HG03378 (cell line): ENCODE results near the gene FECH.

Experiments used
- ATAC-seq: cut with Tn5 transposase; IDR thresholded peaks from one replicate; pipeline ENCODE4 v1.9.1; 2021; ENCODE audit warnings: mild to moderate bottlenecking, moderate library complexity; ENCODE audit not compliant: unreplicated experiment

FECH gene

GRCh38 chr18:57583297-57583835 is 3.1 kb downstream of the FECH start:
- ATAC-seq: no peak

- ATAC-seq: peak; percentile 96
Measured at GRCh38 chr18:57581301-57581934, 5.1 kb downstream of the FECH start.

DNA sequence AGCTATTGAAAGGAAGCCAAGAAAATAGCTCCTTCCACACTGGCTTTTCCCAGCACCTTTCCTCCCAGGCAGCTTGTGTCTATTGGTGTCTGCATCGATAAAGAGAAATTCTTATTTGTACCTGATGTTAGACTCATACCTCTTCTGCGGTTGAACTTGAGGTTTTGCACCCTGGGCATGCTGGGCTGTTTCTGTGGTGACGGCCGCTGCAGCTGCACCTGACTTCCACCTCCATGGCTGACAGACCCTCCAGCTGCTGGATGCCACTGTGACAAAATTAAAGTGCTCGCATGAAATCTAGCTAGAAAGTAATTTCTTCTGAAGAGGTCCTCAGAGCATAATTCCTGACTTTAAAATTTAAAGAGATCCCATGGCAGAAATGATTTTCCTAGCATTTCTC is 6.6 kb downstream of the FECH start:
- no peak for ATAC-seq

GRCh38 chr18:57576316-57576715 is 10.2 kb downstream of the FECH start:
- ATAC-seq: no peak

GRCh38 chr18:57575542-57575941 is 11.0 kb downstream of the FECH start:
- no peak for ATAC-seq

DNA sequence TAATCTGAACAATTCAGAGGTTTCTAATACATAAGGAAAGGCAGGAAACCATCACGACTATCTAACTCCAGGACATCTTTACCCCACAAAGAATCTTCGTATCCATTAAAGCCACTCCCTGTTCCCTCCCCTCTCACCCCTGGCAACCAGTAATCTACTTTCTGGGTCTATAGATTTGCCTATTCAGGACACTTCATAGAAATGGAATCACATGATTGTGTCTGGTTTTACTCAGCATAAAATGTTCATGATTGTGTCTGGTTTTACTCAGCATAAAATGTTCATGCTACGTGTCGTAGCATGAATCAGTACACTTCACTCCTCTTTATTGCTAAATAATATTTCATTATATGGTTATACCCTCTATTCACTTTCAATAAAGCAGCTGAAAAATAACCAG is 11.6 kb downstream of the FECH start:
- ATAC-seq: no peak

- no peak for ATAC-seq
Measured at GRCh38 chr18:57570162-57570561, 16.3 kb downstream of the FECH start.

DNA sequence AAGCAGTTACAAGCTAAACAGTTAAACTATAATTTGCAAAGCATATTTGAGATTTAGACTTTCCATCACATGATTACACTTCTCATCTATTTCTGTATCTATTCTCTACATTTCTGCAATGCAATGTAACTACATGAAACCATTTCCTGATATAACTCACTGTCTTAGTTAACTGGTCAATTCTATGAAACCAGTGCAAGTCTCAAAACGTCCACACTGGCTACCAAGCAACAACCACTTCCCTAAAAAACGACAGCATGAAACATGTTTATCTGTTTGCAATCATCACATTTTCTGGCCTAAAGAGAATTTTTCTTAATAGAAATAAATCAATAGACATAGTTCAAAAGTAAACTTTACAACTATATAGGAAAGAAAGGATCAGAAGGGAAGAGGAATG is 17.4 kb downstream of the FECH start:
- no peak for ATAC-seq

DNA sequence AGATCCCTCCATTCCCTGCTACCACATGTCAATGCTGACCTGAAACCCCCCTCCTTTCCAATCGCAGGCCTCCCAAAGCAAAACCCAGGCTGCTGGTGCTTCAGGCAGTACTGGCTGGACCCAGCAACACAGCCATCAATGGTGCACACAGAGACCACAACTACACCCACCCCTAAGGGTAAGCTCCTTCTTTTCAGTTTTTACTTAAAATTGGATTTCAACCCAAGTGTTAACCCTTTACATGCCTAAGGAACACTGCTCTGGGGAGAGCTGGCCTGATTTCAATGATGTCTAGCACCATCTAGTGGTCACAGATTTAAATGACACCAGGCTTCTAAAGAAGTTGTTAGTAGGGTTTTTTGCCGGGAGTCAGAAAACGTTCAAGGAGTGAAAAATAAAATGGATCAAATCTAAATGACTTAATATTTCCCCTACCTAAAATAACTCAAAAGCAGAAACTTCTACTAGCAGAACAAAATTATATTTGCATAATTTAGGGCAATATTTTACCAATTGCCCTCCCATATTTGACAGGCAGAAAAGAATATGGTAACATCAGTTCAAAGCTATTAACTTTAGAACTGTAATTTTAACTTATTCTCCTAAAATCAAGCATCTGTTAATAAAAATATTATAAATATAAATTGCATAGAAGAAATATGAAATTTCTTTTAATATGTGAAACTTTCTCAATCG is 24.6 kb downstream of the FECH start:
- ATAC-seq: peak; percentile 56

GRCh38 chr18:57561261-57561660 is 25.2 kb downstream of the FECH start:
- no peak for ATAC-seq

GRCh38 chr18:57559314-57559713 is 27.2 kb downstream of the FECH start:
- ATAC-seq: no peak

DNA sequence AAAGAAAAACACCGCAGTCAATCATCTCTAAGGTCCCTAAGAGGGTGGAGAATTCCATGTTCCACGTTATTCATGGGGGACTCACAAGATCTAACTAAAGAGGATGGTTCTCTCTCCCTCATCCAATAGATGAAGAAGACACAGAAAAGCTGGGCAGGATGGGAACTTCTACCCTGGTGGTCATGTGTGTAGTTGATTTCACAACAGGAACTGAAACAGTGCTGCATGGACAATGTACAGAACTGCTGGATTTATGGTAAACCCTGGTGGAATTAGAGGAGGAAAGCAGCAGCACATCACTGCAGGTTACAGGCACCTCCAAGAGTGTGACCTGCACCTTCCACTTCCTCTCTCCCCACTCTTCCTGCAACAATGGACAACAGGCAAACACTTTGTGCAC is 31.4 kb downstream of the FECH start:
- ATAC-seq: no peak

GRCh38 chr18:57550510-57550909 is 36.0 kb downstream of the FECH start:
- no peak for ATAC-seq

DNA sequence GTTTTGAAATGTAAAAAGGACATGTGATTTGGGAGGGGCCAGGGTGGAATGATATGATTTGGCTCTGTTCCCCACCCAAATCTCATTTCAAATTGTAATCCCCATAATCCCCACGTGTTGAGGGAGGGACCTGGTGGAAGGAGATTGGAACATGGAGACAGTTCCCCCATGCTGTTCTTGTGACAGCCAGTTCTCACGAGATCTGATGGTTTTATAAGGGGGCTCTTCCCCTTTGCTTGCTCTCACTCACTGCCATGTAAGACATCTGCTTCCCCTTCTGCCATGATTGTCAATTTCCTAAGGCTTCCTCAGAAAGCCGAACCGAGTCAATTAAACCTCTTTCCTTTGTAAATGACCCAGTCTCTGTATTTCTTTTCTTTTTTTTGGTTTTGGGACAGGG is 39.2 kb downstream of the FECH start:
- ATAC-seq: no peak

DNA sequence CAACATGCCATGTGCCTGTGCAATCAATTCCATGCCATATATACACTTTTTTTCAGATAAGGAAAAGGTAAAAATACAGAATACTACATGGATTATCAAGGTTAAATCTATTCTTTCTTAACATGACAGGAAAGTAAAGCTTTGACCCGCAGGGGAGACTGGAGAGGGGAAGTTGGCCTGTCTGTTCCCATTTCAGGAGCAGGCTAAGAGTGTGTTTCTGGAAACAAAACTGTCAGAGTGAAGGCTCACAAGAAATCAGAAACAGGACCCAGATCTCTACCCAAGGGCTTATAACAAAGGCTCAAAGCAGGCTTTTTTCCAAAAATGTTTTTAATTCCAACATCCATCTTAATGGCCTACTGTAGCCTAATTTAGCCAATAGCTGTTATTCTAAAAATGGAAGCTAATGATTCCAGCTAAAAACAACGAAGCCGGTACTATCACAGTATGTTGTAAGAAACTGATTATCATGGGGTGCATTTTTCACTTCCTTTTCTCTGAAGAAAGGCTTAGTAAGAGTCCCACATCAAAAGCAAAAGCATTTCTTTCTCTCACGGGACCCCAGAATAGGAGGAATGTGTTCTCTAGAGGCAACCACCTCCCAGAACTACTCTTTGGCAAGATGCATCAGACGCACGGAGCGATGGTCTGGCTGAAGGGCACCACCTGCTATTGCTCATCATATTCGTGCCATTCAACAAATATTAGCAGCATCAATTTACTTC is 41.4 kb downstream of the FECH start:
- ATAC-seq: peak; percentile 81

DNA sequence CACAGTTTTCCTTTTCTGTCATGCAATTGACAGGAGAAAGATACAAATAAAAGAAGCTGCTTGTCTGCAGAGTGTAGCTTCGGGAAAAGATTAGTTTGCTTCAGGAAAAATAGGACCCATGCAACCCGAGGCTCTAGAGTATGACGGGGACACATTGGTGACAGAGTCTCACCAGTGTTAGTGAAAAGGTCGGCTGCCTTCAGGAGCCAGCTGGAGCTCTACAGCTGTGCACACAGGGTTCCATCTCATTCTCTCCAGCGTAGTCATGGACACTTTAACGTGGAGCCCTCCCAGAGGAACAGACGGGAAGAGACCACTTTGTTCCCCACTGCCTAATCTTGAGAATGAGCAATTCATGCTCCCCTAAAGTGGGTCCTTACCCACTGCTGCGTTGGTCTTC is 42.9 kb downstream of the FECH start:
- ATAC-seq: no peak

DNA sequence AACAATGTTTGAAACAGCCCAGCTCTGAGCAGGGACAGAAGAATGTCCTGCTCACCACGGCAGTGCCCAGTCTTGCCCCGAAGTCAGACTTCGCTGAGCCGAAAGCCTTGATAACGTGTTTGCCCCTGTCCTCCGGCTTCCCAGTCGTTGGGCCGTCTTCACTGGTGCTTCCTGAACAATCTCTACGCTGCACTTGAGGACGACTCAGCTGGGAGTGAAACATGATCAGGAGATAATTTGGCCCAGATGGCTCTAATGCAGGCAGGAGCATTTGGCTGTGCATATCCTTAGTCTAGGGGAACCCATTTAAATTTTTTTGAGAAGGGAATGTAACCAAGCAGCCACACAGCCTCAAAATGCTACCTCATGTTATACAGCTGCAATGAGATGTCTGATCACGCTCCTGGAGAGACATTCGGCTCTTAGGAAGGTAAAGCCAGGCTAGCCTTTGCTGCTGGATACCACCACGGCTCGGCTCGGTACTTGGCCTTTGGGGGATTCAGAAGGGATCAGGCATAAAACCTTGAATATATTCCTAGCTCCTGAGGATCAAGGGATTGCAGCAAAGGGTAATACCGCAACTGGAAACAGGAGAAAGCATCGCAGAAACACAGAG is 43.6 kb downstream of the FECH start:
- ATAC-seq: no peak

DNA sequence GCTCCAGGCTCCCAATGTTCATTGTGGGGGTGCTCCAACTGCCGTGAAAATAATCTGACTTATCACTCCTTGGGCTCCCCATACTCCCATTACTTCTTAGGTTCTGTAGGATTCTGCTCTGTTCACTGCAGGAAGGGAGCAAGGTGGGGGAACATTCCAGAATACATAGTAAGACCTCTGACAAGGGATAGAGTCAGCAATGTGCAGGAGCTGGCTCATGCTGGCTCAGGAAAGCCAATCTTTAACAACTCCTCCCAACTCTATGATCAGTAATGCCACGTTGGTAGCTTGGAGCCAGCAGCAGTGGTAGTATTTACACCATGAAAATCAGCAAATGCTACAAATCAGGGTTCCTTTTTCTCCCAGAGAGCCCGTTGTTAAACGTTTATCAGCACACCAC is 44.4 kb downstream of the FECH start:
- ATAC-seq: no peak

DNA sequence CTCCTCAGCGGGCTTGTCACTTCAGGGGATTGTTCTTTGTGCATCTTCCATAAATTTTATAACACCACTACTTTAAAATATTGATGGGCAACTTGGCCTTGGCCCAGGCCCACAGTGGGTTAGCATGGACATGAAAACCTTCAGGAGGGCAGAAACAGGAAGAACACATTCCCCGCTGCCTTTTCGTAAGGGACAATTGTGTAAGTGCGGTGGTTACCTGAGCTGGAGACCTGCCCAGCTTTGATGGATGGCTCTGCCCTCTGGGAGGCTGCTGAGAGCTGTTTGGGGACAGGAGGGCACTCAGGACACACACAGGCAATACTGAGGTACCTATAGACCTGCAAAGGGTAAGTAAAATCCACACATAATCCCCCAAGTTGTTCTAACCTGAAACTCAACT is 46.8 kb downstream of the FECH start:
- ATAC-seq: no peak

DNA sequence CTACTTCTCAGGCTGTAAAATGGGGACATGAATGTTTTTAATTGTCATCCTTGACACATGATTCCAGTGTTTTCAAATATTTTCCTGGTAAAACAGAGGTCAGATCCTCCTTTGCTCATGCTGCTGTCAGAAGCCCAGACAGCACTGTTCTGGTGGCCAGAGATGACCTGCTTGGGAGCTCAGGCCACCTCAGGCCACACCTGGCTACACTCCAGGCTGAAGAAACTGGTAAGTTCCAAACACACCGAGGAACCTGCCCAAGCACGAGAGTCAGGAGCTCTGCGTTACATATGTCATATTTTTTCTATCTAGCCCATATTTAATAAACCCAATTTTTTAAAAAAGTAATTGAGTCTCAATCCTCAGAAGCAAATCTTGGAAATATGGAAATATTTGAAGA is 47.9 kb downstream of the FECH start:
- ATAC-seq: no peak

- ATAC-seq: no peak
Measured at GRCh38 chr18:57534511-57534909, 52.0 kb downstream of the FECH start.
